HG03060 (cell line): ENCODE data around the gene MDGA2.
"Not testable (repeated sequence)": the region's sequence is repeated elsewhere in the genome, so short reads cannot be mapped to it uniquely, and the experiment has no call there.

Source experiments
- ATAC-seq: cut with Tn5 transposase; IDR thresholded peaks from one replicate; pipeline ENCODE4 v1.9.1; 2021; ENCODE audit warnings: low read depth, moderate number of reproducible peaks; ENCODE audit not compliant: unreplicated experiment

The MDGA2 gene

GRCh38 chr14:47186486-47186885 lies 488.9 kb downstream of the MDGA2 start:
- ATAC-seq: no peak

- no peak for ATAC-seq
Observed at GRCh38 chr14:47179906-47180305, 495.5 kb downstream of the MDGA2 start.

- not testable (repeated sequence) for ATAC-seq
Observed at GRCh38 chr14:47171896-47172295, 503.5 kb downstream of the MDGA2 start.

GRCh38 chr14:47167402-47167801 lies 508.0 kb downstream of the MDGA2 start:
- no peak for ATAC-seq

- ATAC-seq: no peak
Observed at GRCh38 chr14:47155395-47155794, 520.0 kb downstream of the MDGA2 start.

GRCh38 chr14:47154276-47154797 lies 521.1 kb downstream of the MDGA2 start:
- no peak for ATAC-seq

- ATAC-seq: no peak
Observed at GRCh38 chr14:47153746-47154145, 521.7 kb downstream of the MDGA2 start.

GRCh38 chr14:47150267-47150666 lies 525.1 kb downstream of the MDGA2 start:
- ATAC-seq: no peak

- no peak for ATAC-seq
Observed at GRCh38 chr14:47149326-47149725, 526.1 kb downstream of the MDGA2 start.

GRCh38 chr14:47148686-47149085 lies 526.7 kb downstream of the MDGA2 start:
- no peak for ATAC-seq

- no peak for ATAC-seq
Observed at GRCh38 chr14:47120645-47121044, 554.8 kb downstream of the MDGA2 start.

GRCh38 chr14:47103771-47104170 lies 571.6 kb downstream of the MDGA2 start:
- no peak for ATAC-seq

- ATAC-seq: no peak
Observed at GRCh38 chr14:47102472-47102871, 572.9 kb downstream of the MDGA2 start.

- ATAC-seq: no peak
Observed at GRCh38 chr14:47085678-47086077, 589.7 kb downstream of the MDGA2 start.

- ATAC-seq: no peak
Observed at GRCh38 chr14:47065326-47065725, 610.1 kb downstream of the MDGA2 start.

GRCh38 chr14:47060050-47060449 lies 615.4 kb downstream of the MDGA2 start:
- no peak for ATAC-seq

GRCh38 chr14:47057364-47057763 lies 618.0 kb downstream of the MDGA2 start:
- no peak for ATAC-seq

GRCh38 chr14:47044841-47045240 lies 630.6 kb downstream of the MDGA2 start:
- no peak for ATAC-seq

- ATAC-seq: no peak
Observed at GRCh38 chr14:47040550-47040949, 634.9 kb downstream of the MDGA2 start.

GRCh38 chr14:47039336-47039735 lies 636.1 kb downstream of the MDGA2 start:
- ATAC-seq: no peak

GRCh38 chr14:47022721-47023120 lies 652.7 kb downstream of the MDGA2 start:
- ATAC-seq: no peak

GRCh38 chr14:47020500-47020899 lies 654.9 kb downstream of the MDGA2 start:
- ATAC-seq: no peak
